Mesenchymal stem cell (in vitro differentiated cells and primary cell): Measurements from ENCODE around the gene DNAL4.

Experiments
- DNase-seq: peaks from one replicate; pipeline ENCODE4 v3.0.0-alpha.2; 2013
- H2AFZ ChIP-seq: one replicate; pipeline ENCODE4 v1.6.1; 2013; ENCODE audit warnings: low read depth, mild to moderate bottlenecking, control low read depth, inconsistent platforms, low read length, moderate library complexity
- H2AK5ac ChIP-seq: 2 replicates; pipeline ENCODE4 v1.6.1; 2013; ENCODE audit warnings: low read length, moderate library complexity, mild to moderate bottlenecking, inconsistent platforms; ENCODE audit not compliant: severe bottlenecking
- H2BK120ac ChIP-seq: one replicate; pipeline ENCODE4 v1.6.1; 2013; ENCODE audit warnings: low read depth, mild to moderate bottlenecking, inconsistent platforms, low read length, moderate library complexity
- H2BK12ac ChIP-seq, 2 experiments: one replicate each; pipeline ENCODE4 v1.6.1; 2013; ENCODE audit warnings: inconsistent platforms in 2 of 2, low read length in 2 of 2, mild to moderate bottlenecking in 2 of 2, moderate library complexity in 2 of 2, control low read depth in 1 of 2
- H2BK15ac ChIP-seq: one replicate; pipeline ENCODE4 v1.6.1; 2013; ENCODE audit warnings: mild to moderate bottlenecking, low read depth, inconsistent platforms; ENCODE audit not compliant: poor library complexity, severe bottlenecking
- H2BK5ac ChIP-seq: 2 replicates; pipeline ENCODE4 v1.6.1; 2013; ENCODE audit warnings: low read depth, mild to moderate bottlenecking, low read length, control low read depth, inconsistent platforms; ENCODE audit not compliant: poor library complexity, severe bottlenecking
- H3K14ac ChIP-seq, 2 experiments: one replicate each; pipeline ENCODE4 v1.6.1; 2013; ENCODE audit warnings: inconsistent platforms in 2 of 2, low read length in 2 of 2, control low read depth in 1 of 2, mild to moderate bottlenecking in 1 of 2, moderate library complexity in 1 of 2
- H3K18ac ChIP-seq, 2 experiments: one replicate each; pipeline ENCODE4 v1.6.1; 2013; ENCODE audit warnings: inconsistent platforms in 2 of 2, low read length in 2 of 2, control low read depth in 1 of 2, low read depth in 1 of 2, mild to moderate bottlenecking in 1 of 2
- H3K23ac ChIP-seq, 2 experiments: one replicate each; pipeline ENCODE4 v1.6.1; 2013; ENCODE audit warnings: inconsistent platforms in 2 of 2, low read length in 2 of 2, mild to moderate bottlenecking in 2 of 2, moderate library complexity in 2 of 2, control low read depth in 1 of 2
- H3K27ac ChIP-seq: 2 replicates; pipeline ENCODE4 v1.5.1; 2013; ENCODE audit warnings: mild to moderate bottlenecking, moderate library complexity, low read length, control low read depth, inconsistent platforms; ENCODE audit not compliant: poor library complexity, severe bottlenecking
- H3K27me3 ChIP-seq, 2 experiments: 2 replicates each; pipeline versions ENCODE4 v1.6.1 to v1.7.0; 2013; ENCODE audit warnings: low read length in 2 of 2, mild to moderate bottlenecking in 2 of 2, moderate library complexity in 2 of 2, control low read depth in 1 of 2, inconsistent platforms in 1 of 2; ENCODE audit not compliant: control insufficient read depth in 1 of 2, insufficient read depth in 1 of 2
- H3K36me3 ChIP-seq, 2 experiments: 2 replicates each; pipeline versions ENCODE4 v1.6.1 to v1.7.0; 2013; ENCODE audit warnings: low read length in 2 of 2, control low read depth in 1 of 2, inconsistent platforms in 1 of 2, low read depth in 1 of 2, mild to moderate bottlenecking in 1 of 2; ENCODE audit not compliant: insufficient read depth in 2 of 2, control insufficient read depth in 1 of 2
- H3K4ac ChIP-seq, 2 experiments: one replicate each; pipeline ENCODE4 v1.6.1; 2013; ENCODE audit warnings: inconsistent platforms in 2 of 2, low read length in 2 of 2, mild to moderate bottlenecking in 2 of 2, moderate library complexity in 2 of 2, control low read depth in 1 of 2, low read depth in 1 of 2
- H3K4me1 ChIP-seq: 2 replicates; pipeline ENCODE4 v1.6.1; 2013; ENCODE audit warnings: low read depth, low read length, control low read depth; ENCODE audit not compliant: control insufficient read depth, insufficient read depth
- H3K4me2 ChIP-seq: 2 replicates; pipeline ENCODE4 v1.6.1; 2013; ENCODE audit warnings: low read length, mild to moderate bottlenecking, inconsistent platforms; ENCODE audit not compliant: poor library complexity, severe bottlenecking
- H3K4me3 ChIP-seq, 2 experiments: 2 replicates each; pipeline versions ENCODE4 v1.5.1 to v1.7.0; 2013; ENCODE audit warnings: low read length in 2 of 2, mild to moderate bottlenecking in 2 of 2, control low read depth in 1 of 2, low read depth in 1 of 2; ENCODE audit not compliant: insufficient read depth in 1 of 2
- H3K79me1 ChIP-seq: replicated peaks from 2 replicates; pipeline ENCODE4 v1.6.1; 2013; ENCODE audit warnings: mild to moderate bottlenecking, control low read depth, low read length, inconsistent platforms; ENCODE audit not compliant: poor library complexity, severe bottlenecking
- H3K9ac ChIP-seq: 2 replicates; pipeline ENCODE4 v1.7.0; 2013; ENCODE audit warnings: mild to moderate bottlenecking, low read length, moderate library complexity
- H3K9me3 ChIP-seq: 2 replicates; pipeline ENCODE4 v1.7.0; 2013; ENCODE audit warnings: mild to moderate bottlenecking, low read length; ENCODE audit not compliant: control insufficient read depth
- H4K8ac ChIP-seq: one replicate; pipeline ENCODE4 v1.6.1; 2013; ENCODE audit warnings: inconsistent platforms, mild to moderate bottlenecking, low read length, moderate library complexity
- H4K91ac ChIP-seq: one replicate; pipeline ENCODE4 v1.6.1; 2013; ENCODE audit warnings: mild to moderate bottlenecking, low read length, inconsistent platforms
- WGBS: methylation state at CpG from one replicate; pipeline ENCODE4 v1.1.7; 2013; ENCODE audit warnings: mixed read lengths; 5-methylcytosine and 5-hydroxymethylcytosine counted together

Gene DNAL4

DNA sequence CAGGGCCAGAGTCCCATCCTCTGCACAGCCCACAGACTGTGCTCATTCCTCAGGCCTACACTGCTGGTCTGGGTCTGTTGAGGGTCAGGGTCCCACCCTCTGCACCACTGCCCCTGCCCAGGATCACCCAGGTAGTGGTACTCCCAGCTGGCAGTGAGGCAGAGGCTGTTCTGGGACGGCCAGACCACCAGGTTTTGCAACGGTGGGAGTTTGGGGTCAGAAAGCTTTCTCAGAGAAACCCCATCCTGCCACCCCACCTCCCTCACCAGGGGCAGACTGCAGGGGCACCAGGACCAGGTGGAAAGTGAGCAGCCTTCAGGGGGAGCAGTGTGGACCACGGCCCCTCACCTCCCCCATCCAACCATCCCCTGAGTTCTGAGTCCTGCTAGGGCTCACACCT, 39.1 kb upstream of the DNAL4 start:
- H3K36me3 ChIP-seq, result peaks cover 0 to 1% of the 10 kb centered on the region in 2 experiments
- no peak overlapping the region for H3K9ac ChIP-seq
- 93% methylated on average over 3 of the region's 3 CpGs for WGBS
- H3K27ac ChIP-seq, result no peak overlapping the region
- H4K8ac ChIP-seq, result no peak overlapping the region
- H2AFZ ChIP-seq, result no peak overlapping the region
- DNase-seq, result no peak
- H3K4me1 ChIP-seq, result peaks cover 24% of the 10 kb centered on the region
- H2AK5ac ChIP-seq, result no peak overlapping the region
- no peak overlapping the region for H3K4me2 ChIP-seq
- H2BK5ac ChIP-seq, result no peak overlapping the region
- no peak overlapping the region for H3K18ac ChIP-seq
- no peak overlapping the region for H4K91ac ChIP-seq
- H3K9me3 ChIP-seq, result no peaks in the 10 kb centered on the region
- H2BK15ac ChIP-seq, result no peak overlapping the region
- H3K27me3 ChIP-seq, result peaks cover 12 to 27% of the 10 kb centered on the region in 2 experiments
- H2BK12ac ChIP-seq, result no peak overlapping the region
- no peak overlapping the region for H3K4me3 ChIP-seq
- H3K4ac ChIP-seq, result no peak overlapping the region
- no peaks in the 10 kb centered on the region for H3K79me1 ChIP-seq
- H3K14ac ChIP-seq, result peak overlapping the region in 1 of 2 experiments; percentile 5
- no peak overlapping the region for H3K23ac ChIP-seq
- H2BK120ac ChIP-seq, result no peak overlapping the region

DNA sequence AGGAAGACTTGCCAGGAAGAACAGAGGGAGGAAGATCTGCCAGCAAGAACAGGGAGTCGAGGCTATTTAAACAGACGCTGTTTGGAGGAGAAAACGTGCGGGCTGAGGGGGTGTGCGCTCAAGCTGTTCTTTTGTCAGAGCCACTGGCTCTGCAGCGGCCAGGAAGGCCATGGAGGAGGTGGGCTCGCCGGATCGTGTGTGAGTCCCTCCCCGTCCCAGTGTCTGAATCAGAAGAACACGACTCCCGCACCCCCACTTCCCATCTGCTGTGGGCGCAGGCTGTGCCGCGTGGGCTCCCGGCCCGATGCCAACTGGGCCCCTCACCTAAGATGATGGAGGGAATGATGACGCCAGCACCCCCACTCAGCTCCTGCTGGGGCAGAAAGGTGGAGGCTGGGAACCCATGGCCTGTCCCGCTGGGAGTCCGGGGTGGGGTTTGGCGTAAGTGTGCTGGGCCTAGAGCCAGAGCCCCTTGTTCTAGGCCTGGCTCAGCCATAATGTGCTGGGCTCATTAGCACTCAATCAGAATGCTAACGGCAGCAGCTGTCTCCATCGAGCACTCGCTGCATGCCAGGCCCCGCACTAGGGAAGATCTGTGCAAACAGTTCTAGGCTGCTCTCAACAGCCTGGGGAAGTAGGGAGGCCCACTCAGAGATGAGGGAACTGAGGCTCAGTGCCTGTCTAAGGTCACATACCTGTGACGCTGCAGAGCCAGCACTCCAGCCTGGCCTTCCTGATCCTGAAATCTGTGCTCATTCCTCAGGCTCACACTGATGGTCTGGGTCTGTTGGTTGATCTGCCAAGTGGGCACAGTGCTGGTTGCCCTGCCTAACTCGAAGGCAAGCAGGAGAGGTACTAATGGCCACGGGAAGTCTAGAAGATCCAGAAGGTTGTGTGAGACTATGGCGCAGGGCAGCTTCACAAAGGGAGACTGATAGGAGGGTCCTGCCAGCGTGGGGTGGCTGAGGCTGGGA, 38.3 kb upstream of the DNAL4 start:
- peaks cover 0 to 9% of the 10 kb centered on the region in 2 experiments for H3K36me3 ChIP-seq
- no peak overlapping the region for H3K18ac ChIP-seq
- H3K23ac ChIP-seq, result no peak overlapping the region
- H2BK15ac ChIP-seq, result no peak overlapping the region
- H4K91ac ChIP-seq, result no peak overlapping the region
- no peaks in the 10 kb centered on the region for H3K9me3 ChIP-seq
- no peak overlapping the region for H4K8ac ChIP-seq
- H3K4me3 ChIP-seq, result no peak overlapping the region
- 90% methylated on average over 30 of the region's 30 CpGs for WGBS
- H2AK5ac ChIP-seq, result no peak overlapping the region
- peaks cover 12 to 26% of the 10 kb centered on the region in 2 experiments for H3K27me3 ChIP-seq
- no peak overlapping the region for H3K4ac ChIP-seq
- H3K79me1 ChIP-seq, result no peaks in the 10 kb centered on the region
- no peak overlapping the region for H3K27ac ChIP-seq
- no peak overlapping the region for H2BK5ac ChIP-seq
- peaks cover 24% of the 10 kb centered on the region for H3K4me1 ChIP-seq
- H2BK120ac ChIP-seq, result no peak overlapping the region
- no peak overlapping the region for H2AFZ ChIP-seq
- no peak overlapping the region for H3K9ac ChIP-seq
- no peak overlapping the region for H3K14ac ChIP-seq
- no peak overlapping the region for H2BK12ac ChIP-seq
- DNase-seq, result no peak
- H3K4me2 ChIP-seq, result no peak overlapping the region

DNA sequence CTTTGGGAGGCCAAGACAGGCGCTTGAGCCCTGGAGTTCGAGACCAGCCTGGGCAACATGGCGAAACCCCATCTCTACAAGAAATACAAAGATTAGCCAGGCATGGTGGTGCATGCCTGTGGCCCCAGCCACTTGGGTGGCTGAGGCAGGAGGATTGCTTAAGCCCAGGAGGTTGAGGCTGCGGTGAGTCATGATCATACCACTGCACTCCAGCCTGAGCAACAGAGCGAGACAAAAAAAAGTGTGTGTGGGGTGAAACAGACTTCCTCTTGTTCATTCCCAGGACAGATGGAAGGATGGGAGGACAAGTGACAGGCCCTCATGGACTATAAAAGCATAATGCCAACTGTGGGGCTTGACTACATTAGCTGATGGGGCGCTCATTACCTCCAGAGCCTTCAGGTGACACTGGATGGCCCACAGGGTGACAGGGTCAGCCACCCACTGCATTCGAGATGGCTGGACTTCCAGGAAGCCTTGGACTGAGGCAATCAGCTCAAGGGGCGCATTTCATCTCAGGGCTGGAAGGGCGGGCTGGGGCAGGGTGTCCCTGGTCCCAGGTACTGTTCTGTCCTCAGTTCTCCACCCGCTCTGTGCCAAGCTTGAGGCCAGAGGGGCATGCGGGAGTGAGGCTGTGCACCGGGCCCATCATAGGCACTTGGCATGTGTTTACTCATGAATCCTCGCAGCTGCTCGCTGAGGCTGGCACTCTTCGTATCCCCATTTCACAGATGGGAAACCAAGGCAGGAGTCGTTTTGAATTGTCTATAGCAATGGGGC, 37.4 kb upstream of the DNAL4 start:
- no peak overlapping the region for H3K23ac ChIP-seq
- H3K79me1 ChIP-seq, result no peaks in the 10 kb centered on the region
- H3K9me3 ChIP-seq, result no peaks in the 10 kb centered on the region
- no peak overlapping the region for H4K91ac ChIP-seq
- peaks cover 0 to 10% of the 10 kb centered on the region in 2 experiments for H3K36me3 ChIP-seq
- peaks cover 9 to 19% of the 10 kb centered on the region in 2 experiments for H3K27me3 ChIP-seq
- no peak overlapping the region for H3K9ac ChIP-seq
- no peak overlapping the region for H4K8ac ChIP-seq
- no peak overlapping the region for H2AK5ac ChIP-seq
- H3K4me1 ChIP-seq, result peaks cover 24% of the 10 kb centered on the region
- no peak overlapping the region for H2BK15ac ChIP-seq
- no peak overlapping the region for H3K4me2 ChIP-seq
- no peak overlapping the region for H2AFZ ChIP-seq
- H3K14ac ChIP-seq, result no peak overlapping the region
- no peak overlapping the region for H2BK120ac ChIP-seq
- 89% methylated on average over 16 of the region's 16 CpGs for WGBS
- H2BK12ac ChIP-seq, result no peak overlapping the region
- H3K18ac ChIP-seq, result no peak overlapping the region
- DNase-seq, result peak; percentile 77
- H2BK5ac ChIP-seq, result no peak overlapping the region
- no peak overlapping the region for H3K27ac ChIP-seq
- no peak overlapping the region for H3K4ac ChIP-seq
- H3K4me3 ChIP-seq, result no peak overlapping the region

DNA sequence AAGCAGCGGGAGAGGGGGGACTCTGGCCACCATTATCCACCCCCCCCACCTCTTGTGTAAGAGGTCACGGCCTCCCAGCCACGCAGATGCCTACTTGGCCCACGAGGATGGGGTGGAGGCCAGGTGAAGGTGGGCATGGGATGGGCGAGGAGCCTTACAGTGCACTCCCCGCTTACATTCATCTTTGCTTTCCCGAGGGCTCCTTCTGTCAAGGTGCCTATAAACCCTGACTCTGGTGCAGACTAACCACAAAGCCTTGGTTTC, 36.8 kb upstream of the DNAL4 start:
- peaks cover 6 to 14% of the 10 kb centered on the region in 2 experiments for H3K27me3 ChIP-seq
- H3K4me2 ChIP-seq, result no peak overlapping the region
- H4K8ac ChIP-seq, result no peak overlapping the region
- peaks cover 0 to 10% of the 10 kb centered on the region in 2 experiments for H3K36me3 ChIP-seq
- H2BK5ac ChIP-seq, result no peak overlapping the region
- H4K91ac ChIP-seq, result no peak overlapping the region
- H3K18ac ChIP-seq, result no peak overlapping the region
- no peaks in the 10 kb centered on the region for H3K79me1 ChIP-seq
- H3K9ac ChIP-seq, result no peak overlapping the region
- H3K23ac ChIP-seq, result no peak overlapping the region
- no peak overlapping the region for H2AFZ ChIP-seq
- H3K9me3 ChIP-seq, result no peaks in the 10 kb centered on the region
- WGBS, result 82% methylated on average over 5 of the region's 7 CpGs
- peaks cover 24% of the 10 kb centered on the region for H3K4me1 ChIP-seq
- H2BK15ac ChIP-seq, result no peak overlapping the region
- no peak overlapping the region for H2BK120ac ChIP-seq
- H3K27ac ChIP-seq, result no peak overlapping the region
- no peak overlapping the region for H3K4ac ChIP-seq
- H2AK5ac ChIP-seq, result no peak overlapping the region
- H2BK12ac ChIP-seq, result peak overlapping the region in 1 of 2 experiments; percentile 10
- H3K14ac ChIP-seq, result no peak overlapping the region
- DNase-seq, result no peak
- H3K4me3 ChIP-seq, result no peak overlapping the region
